GM19397 (cell line): Measurements from ENCODE around the gene AJAP1.

Experiments
- ATAC-seq: cut with Tn5 transposase; IDR thresholded peaks from one replicate; pipeline ENCODE4 v1.9.1; 2021; ENCODE audit warnings: mild to moderate bottlenecking, moderate library complexity; ENCODE audit not compliant: unreplicated experiment

The AJAP1 gene

GRCh38 chr1:4729090-4729471, 74.7 kb downstream of the AJAP1 start:
- no peak for ATAC-seq

DNA sequence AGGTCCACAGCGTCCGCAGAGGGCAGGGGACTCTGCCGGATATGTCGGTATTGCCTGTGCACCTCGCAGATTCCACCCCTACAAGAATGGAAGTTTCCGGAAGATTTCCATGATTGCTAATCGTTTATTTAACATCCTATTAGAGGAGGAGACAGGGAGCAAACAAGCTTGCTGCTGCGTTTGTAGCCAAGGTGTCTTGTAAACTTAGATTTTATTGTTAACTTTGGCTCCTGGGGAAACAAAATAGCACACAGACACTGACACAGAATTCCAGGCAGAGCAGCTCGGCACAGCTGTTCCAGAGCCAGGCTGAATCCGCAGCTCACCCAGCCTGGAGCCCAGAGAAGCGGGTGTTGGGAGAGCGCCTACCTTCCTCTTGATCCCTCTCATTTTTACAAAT, 75.7 kb downstream of the AJAP1 start:
- no peak for ATAC-seq

DNA sequence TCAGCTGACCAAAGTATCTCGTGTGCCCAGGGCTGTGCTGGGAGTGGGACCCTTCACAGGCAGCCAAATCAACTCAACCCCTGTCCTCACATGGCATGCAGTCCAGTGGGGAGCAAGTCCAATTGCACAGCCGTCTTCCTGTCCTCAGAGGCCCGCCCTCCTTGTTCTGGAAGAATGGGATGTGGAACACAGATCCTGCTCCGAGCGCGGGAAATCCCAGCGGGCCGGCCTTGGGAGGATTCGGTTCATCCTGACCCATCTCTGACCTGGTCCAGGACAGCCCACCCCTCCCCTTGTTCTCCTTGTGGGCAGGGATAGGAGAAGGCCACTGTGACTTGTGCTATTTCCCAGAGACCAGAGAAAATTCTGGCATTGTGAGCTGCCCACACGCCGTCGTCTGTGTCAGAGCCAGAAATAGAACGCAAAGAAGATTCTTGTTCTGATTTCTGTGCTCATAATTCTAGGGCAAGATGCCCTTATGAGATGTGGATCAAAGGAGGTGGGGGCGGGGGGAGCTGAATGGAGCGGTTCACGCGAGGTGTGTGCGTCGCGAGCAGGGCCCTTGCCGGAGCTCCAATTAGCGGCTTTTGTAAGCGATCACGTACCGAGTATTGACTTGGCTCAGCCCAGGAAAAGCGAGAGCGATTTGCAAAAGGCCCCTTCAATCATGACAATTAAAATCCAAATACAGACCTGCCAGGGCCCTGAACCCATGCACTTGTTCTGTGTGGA, 79.2 kb downstream of the AJAP1 start:
- ATAC-seq, result no peak

GRCh38 chr1:4734219-4734618, 79.8 kb downstream of the AJAP1 start:
- no peak for ATAC-seq

- ATAC-seq, result no peak
These were observed 80.4 kb downstream of the AJAP1 start for GRCh38 chr1:4734791-4735190.

GRCh38 chr1:4736254-4736653, 81.8 kb downstream of the AJAP1 start:
- ATAC-seq, result no peak

- no peak for ATAC-seq
These were observed 87.5 kb downstream of the AJAP1 start for GRCh38 chr1:4741876-4742423.

- ATAC-seq, result no peak
These were observed 89.8 kb downstream of the AJAP1 start for GRCh38 chr1:4743978-4744750.

DNA sequence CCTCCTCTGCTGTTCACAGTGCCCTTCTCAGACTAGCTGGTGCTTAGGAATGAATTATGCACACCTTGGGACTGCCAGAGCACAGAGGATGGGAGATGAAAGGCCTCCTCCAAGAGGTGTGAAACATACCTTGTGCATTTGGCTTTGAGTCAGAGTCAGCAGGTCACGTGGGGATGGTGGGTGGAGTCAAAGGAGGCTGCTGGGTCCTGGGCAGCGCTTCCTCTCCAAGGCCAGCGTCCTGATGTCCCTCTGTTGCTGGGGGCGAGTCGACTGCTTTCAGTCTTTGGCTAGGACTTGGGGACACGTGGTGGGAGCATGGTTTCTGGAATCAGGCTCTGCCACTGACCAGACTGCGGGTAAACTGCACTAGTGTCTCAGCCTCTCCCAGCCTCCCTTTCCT, 91.2 kb downstream of the AJAP1 start:
- no peak for ATAC-seq

DNA sequence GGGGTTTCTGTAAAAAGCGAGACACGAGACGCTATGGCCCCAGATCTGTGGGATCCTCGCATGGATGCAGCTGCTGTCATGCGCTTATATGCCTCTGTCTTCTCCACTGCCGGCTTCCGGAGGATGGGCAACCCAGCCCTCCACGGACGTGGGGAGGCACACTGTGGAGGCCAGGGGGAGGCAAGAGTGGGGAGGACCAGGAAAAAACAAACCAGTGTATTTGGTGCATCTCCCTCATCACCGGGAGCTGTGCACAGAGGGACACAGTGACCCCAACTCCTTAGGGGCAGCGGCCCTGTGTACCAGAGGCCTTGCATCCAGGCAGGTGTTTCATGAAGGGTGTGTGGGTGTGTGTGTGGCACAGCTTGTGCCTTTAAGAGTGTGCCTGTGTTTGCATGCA, 95.0 kb downstream of the AJAP1 start:
- ATAC-seq, result no peak

DNA sequence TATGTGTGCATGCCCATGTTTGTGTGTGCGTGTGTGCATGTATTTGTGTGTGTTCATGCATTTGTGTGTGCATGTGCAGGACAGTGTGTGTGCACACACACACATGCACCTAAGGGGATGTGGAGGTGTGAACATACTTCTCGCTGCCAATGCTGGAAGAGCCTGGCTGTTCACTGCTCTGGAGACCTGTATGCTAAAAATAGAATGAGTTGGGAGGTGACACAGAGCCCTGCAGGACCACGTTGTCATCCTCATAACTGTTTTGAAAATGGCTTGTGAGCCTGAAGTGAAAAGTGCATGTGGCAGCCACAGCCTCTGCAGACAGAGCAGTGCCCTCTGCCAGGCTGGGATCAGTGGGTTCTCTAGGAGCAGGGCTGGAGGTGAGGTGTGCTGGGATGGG, 95.8 kb downstream of the AJAP1 start:
- no peak for ATAC-seq

DNA sequence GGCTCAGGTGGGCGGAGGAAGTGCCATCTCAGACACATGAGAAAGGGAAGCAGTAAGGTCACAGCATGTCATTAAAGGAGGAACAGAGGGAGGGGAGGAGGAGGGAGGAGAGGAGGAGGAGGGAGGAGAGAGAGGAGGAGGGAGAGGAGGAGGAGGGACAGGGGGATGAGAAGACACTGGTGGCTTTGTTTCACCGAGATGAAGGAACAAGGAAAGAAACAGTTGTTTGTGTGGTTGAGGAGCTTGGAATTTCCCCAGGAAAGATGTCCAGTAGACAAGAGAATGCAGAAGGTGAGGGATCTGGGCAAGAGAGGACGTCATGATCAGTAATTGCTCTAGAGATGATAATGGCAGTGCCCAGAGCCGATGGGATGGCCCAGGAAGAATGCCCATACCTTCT, 97.7 kb downstream of the AJAP1 start:
- no peak for ATAC-seq

DNA sequence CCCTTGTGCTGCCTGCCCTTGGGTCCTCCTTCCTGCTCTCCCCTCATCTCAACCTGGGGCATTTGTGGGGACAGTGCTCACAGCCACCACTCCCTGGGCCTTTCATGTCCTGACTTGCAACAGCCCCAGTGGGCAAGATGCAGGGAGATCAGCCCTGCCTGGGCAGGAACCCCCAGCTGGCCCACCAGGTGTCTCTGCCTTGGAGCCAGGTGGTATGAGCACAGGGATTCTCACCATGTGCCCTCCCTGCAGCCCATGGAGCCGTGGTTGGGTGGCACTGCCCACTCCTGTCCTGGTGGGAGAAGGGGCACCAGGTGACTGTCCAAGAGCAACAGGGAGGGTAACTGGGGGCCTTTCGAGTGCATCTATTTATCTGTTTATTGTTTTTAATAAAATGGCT, 100.4 kb downstream of the AJAP1 start:
- no peak for ATAC-seq

DNA sequence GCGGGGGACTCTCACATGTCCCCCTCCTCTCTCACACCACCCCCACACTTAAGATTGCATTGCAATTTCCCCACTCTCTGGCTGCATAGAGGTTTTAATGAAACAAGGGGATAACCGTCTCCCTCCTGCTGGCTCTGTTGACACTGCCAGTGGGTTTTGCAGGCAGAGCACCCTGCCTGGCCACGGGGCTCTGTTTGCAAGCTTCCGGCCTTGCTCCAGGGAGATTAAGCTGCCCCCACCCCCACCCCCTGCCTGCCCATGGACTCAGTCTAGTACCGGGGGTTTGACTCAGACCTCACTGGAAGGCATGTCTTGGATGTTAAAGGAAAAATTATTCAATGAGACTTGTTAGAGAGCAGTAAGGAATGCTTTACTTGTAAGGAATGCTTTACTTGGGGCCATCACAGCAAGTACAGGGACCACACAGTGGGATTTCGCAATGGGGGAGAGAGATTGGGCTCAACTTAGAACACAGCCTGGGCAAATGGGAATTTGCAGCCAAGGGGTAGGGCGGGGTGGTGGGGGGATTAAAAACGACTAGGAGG, 101.0 kb downstream of the AJAP1 start:
- ATAC-seq, result no peak

DNA sequence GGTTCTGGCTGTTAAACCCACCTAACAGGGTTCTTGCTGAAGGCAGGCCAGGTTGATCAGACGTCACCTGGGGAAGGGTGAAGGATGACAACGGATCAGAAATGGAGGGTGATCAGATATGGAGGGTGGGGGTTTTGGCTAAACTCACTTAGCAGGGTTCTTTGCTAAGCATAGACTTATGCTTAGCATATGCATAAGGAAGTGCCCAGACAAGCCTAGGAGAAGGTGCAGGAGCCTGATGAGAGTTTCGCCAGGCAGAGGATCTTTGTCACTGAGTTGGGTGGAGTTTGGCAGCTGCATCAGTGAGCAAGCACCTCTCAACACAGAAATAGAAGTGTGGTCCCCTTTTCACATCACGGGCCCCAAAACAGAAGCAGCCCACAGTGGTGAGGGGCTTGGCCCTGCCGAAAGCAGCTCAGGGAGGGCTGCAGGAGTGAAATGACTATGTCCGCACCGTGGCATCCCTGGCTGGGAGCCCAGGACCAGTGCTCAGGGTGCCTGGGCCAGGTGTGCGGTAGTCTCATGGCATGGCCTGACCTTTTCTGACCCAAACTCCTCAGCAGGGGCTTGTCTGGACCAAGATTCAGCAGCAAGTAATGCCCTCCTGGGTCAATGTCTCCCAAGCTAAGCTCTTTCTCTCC, 101.6 kb downstream of the AJAP1 start:
- no peak for ATAC-seq

DNA sequence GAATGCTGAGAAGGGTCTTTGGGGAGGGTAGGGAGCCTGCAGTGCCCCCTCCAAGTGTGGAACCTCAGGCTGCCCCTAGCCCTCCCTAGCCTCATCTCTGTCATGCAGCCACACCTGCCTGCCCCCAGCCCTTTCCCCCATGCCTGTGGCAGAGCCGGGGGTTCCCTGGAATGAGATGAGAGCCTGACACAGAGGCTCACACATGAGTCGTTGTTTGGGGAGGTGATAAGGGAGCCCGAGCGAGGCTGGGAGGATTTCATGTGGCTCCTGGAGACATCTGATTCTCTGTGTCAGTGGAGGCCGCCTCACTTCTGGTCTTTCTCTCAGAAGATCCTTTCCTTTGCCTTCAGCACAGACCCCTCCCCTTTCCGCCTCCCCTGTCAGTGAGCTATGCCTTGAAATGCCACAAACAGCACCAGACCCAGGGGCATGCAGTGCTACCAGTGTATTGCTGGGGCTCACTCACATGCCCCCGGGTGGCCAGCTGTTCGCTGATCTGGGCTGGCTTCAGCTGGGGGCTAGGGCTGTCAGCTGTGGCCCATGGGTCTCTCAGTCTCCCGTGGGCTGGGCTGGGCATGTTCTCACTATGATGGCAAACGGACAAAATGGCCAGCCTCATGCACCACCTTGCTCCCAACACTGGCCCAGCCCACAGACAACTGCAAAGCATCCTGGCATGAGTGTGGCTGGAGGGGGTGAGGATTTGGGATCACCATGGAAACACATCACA, 102.6 kb downstream of the AJAP1 start:
- no peak for ATAC-seq

DNA sequence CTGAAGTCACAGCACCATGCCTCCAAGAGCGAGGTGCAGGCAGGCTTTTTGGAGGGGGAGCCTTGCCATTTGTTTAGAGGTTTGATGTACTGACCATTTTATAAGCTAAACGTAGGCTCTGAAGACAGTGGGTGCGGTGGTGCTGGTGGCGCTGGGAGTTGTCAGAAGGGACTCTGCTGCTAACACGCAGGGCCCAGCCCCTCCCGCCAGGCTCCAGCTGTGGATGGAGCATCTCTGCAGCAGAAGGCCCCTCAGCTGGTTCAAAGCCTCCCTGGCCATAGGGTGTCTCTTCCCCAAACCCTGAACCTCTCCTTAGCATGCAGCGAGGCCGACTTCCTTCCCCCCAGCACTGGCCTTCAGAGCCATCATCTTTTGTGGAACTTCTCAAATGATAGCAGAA, 105.3 kb downstream of the AJAP1 start:
- ATAC-seq, result no peak

DNA sequence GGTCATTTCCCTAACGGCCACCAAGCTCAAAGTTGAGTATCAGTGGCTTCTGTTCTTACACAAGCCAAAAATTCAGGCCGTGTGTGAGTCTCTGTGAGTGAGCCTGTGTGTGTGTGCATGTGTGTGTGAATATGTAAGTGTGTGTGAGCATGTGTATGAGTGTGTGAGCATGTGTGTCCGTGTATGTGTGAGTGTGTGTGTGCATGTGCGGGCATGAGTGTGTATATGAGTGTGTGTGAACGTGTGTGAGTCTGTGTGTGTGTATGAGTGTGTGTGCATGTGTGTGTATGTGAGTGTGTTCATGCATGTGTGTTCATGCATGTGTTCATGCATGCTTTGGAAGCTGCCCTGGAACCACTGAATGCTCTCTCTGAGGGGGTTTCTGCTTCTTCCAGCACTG, 105.7 kb downstream of the AJAP1 start:
- ATAC-seq, result no peak

DNA sequence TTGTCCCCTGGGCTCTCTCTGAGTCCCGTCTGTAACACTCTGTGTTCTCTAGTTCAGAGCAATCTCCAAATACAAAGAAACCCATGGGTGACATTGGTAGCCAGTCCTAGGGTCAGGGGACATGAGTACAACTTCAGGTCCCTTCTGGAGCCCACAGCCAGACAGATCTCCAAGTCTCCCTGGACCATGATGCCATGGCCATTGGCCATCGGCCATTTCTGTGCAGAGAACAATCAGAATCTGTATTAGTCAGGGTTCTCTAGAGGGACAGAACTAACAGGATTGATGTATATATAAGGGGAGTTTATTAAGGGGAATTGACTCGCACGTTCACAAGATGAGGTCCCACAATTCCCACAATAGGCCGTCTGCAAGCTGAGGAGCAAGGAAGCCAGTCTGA, 106.9 kb downstream of the AJAP1 start:
- ATAC-seq, result no peak

GRCh38 chr1:4762146-4762545, 107.7 kb downstream of the AJAP1 start:
- no peak for ATAC-seq

DNA sequence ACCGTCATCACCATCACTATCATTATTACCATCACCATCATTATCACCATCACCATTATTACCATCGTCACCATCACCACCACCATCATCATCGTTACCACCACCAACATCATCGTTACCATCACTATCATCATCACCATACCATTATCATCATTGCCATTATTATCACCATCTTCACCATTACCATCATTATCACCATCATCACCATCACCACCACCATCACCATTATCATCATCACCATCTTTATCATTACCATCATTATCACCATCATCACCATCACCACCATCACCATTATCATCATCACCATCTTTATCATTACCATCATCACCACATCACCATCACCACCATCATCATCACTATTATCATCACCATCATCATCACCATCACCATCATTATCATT, 112.9 kb downstream of the AJAP1 start:
- ATAC-seq, result no peak
